ENCODE measurements around the gene CCNL1.
"Not testable (repeated sequence)": the region's sequence is repeated elsewhere in the genome, so short reads cannot be mapped to it uniquely, and the experiment has no call there.

The CCNL1 gene

GRCh38 chr3:157172746-157173145 lies 12.8 kb upstream of the CCNL1 start:
- no peak overlapping the region for H3K4me3 ChIP-seq (ENCODE audit: low read depth, low read length)

GRCh38 chr3:157170861-157171260 lies 10.9 kb upstream of the CCNL1 start:
- H3K4me3 ChIP-seq (ENCODE audit: low read depth, low read length) = no peak overlapping the region

- H3K4me3 ChIP-seq (ENCODE audit: low read depth, low read length) = no peak overlapping the region
Measured at GRCh38 chr3:157167371-157168042, 7.6 kb upstream of the CCNL1 start.

GRCh38 chr3:157166561-157166960 lies 6.6 kb upstream of the CCNL1 start:
- no peak overlapping the region for H3K4me3 ChIP-seq (ENCODE audit: low read depth, low read length)

GRCh38 chr3:157166115-157166514 lies 6.2 kb upstream of the CCNL1 start:
- no peak overlapping the region for H3K4me3 ChIP-seq (ENCODE audit: low read depth, low read length)

GRCh38 chr3:157163217-157163953 lies 3.4 kb upstream of the CCNL1 start:
- H3K4me3 ChIP-seq (ENCODE audit: low read depth, low read length) = no peak overlapping the region

GRCh38 chr3:157162620-157163019 lies 2.7 kb upstream of the CCNL1 start:
- H3K4me3 ChIP-seq (ENCODE audit: low read depth, low read length) = not testable (repeated sequence)

GRCh38 chr3:157160658-157161424 lies 894 bp upstream of the CCNL1 start:
- H3K4me3 ChIP-seq (ENCODE audit: low read depth, low read length) = peak overlapping the region; percentile 95

- peak overlapping the region; percentile 95 for H3K4me3 ChIP-seq (ENCODE audit: low read depth, low read length)
Measured at GRCh38 chr3:157159037-157159761, 748 bp downstream of the CCNL1 start.

GRCh38 chr3:157157836-157158235 lies 2.1 kb downstream of the CCNL1 start:
- peak overlapping the region; percentile 95 for H3K4me3 ChIP-seq (ENCODE audit: low read depth, low read length)

- H3K4me3 ChIP-seq (ENCODE audit: low read depth, low read length) = peak overlapping the region; percentile 4
Measured at GRCh38 chr3:157156837-157157635, 2.9 kb downstream of the CCNL1 start.

- no peak overlapping the region for H3K4me3 ChIP-seq (ENCODE audit: low read depth, low read length)
Measured at GRCh38 chr3:157155591-157155990, 4.4 kb downstream of the CCNL1 start.

GRCh38 chr3:157154563-157155330 lies 5.2 kb downstream of the CCNL1 start:
- no peak overlapping the region for H3K4me3 ChIP-seq (ENCODE audit: low read depth, low read length)

- H3K4me3 ChIP-seq (ENCODE audit: low read depth, low read length) = no peak overlapping the region
Measured at GRCh38 chr3:157152930-157153329, 7.0 kb downstream of the CCNL1 start.

- H3K4me3 ChIP-seq (ENCODE audit: low read depth, low read length) = no peak overlapping the region
Measured at GRCh38 chr3:157152438-157152837, 7.5 kb downstream of the CCNL1 start.

GRCh38 chr3:157151627-157152026 lies 8.3 kb downstream of the CCNL1 start:
- no peak overlapping the region for H3K4me3 ChIP-seq (ENCODE audit: low read depth, low read length)

GRCh38 chr3:157151151-157151550 lies 8.8 kb downstream of the CCNL1 start:
- H3K4me3 ChIP-seq (ENCODE audit: low read depth, low read length) = no peak overlapping the region

- H3K4me3 ChIP-seq (ENCODE audit: low read depth, low read length) = no peak overlapping the region
Measured at GRCh38 chr3:157149136-157149696, 10.7 kb downstream of the CCNL1 start.

GRCh38 chr3:157148196-157148889 lies 11.6 kb downstream of the CCNL1 start:
- H3K4me3 ChIP-seq (ENCODE audit: low read depth, low read length) = no peak overlapping the region

Data from iPS-11a (cell line).